Choroid plexus epithelial cell (primary cell): ENCODE measurements around the gene MRPL46.

ENCODE experiments used
- DNase-seq: peaks from one replicate; pipeline ENCODE4 v3.0.0-alpha.2; 2010; ENCODE audit warnings: low read depth
- H3K4me3 ChIP-seq: 2 replicates; pipeline ENCODE4 v1.5.1; 2011; ENCODE audit warnings: low read depth, mild to moderate bottlenecking, control low read depth, low read length, moderate library complexity
- TF ChIP-seq, protein P1 (sequence below): conservative IDR thresholded peaks from 2 replicates; pipeline ENCODE4 v1.5.1; 2011; ENCODE audit warnings: low read depth, mild to moderate bottlenecking, control low read depth, inconsistent platforms, low read length, moderate library complexity

MRPL46 gene

DNA sequence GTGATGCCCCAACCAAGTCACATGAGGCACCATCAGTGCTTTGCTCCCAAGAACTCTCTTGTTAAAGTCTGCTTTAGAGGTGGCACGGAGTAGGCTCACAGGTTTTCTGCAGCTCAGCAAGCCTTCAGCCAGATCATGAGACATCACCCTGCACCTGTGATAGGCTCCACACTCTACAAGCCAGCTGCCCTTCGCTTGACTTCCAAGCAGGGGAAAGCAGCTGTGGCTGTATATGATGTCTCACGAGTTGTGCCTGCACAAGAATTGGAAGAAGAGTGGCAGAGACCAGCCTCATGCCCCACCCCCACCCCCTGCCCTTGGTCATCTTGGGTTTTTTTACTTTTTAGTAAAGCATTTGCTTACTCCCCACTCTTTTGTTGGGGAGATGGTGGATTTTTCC is 22.8 kb upstream of the MRPL46 start:
- no peak for DNase-seq
- H3K4me3 ChIP-seq: no peak overlapping the region
- TF ChIP-seq, protein P1, sequence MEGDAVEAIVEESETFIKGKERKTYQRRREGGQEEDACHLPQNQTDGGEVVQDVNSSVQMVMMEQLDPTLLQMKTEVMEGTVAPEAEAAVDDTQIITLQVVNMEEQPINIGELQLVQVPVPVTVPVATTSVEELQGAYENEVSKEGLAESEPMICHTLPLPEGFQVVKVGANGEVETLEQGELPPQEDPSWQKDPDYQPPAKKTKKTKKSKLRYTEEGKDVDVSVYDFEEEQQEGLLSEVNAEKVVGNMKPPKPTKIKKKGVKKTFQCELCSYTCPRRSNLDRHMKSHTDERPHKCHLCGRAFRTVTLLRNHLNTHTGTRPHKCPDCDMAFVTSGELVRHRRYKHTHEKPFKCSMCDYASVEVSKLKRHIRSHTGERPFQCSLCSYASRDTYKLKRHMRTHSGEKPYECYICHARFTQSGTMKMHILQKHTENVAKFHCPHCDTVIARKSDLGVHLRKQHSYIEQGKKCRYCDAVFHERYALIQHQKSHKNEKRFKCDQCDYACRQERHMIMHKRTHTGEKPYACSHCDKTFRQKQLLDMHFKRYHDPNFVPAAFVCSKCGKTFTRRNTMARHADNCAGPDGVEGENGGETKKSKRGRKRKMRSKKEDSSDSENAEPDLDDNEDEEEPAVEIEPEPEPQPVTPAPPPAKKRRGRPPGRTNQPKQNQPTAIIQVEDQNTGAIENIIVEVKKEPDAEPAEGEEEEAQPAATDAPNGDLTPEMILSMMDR: no peak

DNA sequence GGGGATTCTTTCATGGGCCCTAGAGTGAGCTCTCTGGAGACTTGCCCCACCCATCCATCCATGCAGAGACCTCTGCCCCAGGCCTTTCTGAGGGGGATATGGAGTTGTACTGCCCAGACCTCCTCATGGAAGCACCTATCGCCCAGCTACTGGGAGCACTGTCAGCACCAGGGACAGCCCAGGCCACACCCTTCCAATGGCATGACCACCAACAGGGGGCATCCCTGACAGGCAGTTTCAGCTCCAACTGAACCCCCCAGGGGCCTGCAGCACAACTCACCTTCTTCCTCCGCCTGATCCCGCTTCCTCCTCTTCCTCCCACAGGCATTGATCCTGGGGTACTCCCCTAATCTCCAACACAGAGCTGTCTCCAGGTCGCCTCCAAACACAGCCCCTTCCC is 22.1 kb upstream of the MRPL46 start:
- TF ChIP-seq, protein P1: peak; percentile 11
- no peak for DNase-seq
- H3K4me3 ChIP-seq: no peak overlapping the region

DNA sequence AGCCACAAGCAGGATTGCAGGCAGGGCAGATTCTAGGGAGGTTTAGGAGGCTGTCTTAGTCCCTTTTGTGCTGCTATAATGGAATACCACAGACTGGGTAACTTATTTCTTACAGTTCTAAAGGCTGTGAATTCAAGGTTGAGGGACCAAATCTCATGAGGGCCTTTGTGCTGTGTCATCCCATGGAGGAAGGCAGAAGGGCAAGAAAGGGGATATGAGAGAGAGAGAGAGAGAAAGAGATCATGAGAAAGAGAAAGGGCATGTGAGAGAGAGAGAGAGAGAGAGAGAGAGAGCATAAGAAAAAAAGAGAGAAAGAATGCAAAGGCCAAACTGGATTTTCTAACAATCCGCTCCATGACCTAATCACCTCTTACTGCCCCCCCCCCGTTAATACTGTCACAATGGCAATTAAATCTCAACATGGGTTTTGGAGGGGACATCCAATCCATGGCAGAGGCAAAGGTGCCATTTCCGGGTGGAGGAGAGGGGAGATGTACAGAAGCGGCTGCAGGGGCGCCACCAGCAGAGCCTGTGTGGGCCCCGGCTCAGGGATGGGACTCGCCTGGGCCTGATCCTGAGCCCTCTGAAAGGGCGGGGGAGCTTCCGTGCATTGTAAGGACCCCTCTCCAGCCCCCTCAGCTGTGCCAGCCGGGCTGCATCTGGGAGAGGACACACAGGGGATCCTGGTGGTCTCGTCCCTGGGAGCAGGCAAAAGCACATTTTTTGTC is 20.8 kb upstream of the MRPL46 start:
- H3K4me3 ChIP-seq: no peak overlapping the region
- TF ChIP-seq, protein P1: no peak
- DNase-seq: no peak

- no peak overlapping the region for H3K4me3 ChIP-seq
- DNase-seq: no peak
- TF ChIP-seq, protein P1: no peak
These were observed 20.1 kb upstream of the MRPL46 start for GRCh38 chr15:88487178-88487795.

- peak; percentile 24 for DNase-seq
- H3K4me3 ChIP-seq: no peak overlapping the region
- TF ChIP-seq, protein P1: no peak
These were observed 17.6 kb upstream of the MRPL46 start for GRCh38 chr15:88484682-88485331.

GRCh38 chr15:88482263-88482662 is 15.1 kb upstream of the MRPL46 start:
- TF ChIP-seq, protein P1: no peak
- no peak overlapping the region for H3K4me3 ChIP-seq

DNA sequence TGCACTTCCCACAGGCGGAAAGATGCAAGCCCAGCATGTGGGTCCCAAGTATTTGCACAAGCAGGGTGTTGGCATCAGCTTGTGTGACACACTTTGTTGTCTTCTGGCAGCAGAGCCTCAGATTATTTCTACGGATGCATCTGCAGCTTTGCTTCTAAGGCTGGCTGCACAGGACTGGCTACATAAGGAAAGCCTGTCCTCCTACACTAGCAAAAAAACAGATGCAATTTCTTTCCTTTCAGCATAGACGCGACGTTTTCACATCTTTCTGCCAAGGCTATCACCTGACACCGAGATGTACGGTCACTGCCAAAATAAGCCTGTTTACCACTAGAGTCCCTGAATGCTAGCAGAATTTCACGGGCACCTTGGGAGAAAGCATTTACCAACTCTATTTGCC is 13.8 kb upstream of the MRPL46 start:
- TF ChIP-seq, protein P1: no peak
- H3K4me3 ChIP-seq: no peak overlapping the region
- no peak for DNase-seq

More at GRCh38 chr15:88482263-88482662, 15.1 kb upstream of the MRPL46 start:
- no peak for DNase-seq
